Measurements from ENCODE around the gene RSL24D1. TPM values are rescaled to one million over a fixed set of nuclear protein-coding genes. Genes with fewer than 3 reads are reported as not detected.

RSL24D1 gene
- total and polyA plus RNA-seq, 2 experiments from 2014 or later, result 43.1 to 96.7 TPM

- H3K4me2 ChIP-seq, result peak overlapping the region; percentile 75
- H3K9me2 ChIP-seq (replicated peaks; ENCODE audit: insufficient read depth), result no peaks in the 10 kb centered on the region
- no peaks in the 10 kb centered on the region for H3K36me3 ChIP-seq (replicated peaks; ENCODE audit: insufficient read depth, low read depth)
- peak overlapping the region; percentile 73 for H3K27ac ChIP-seq
- peaks cover 28% of the 10 kb centered on the region for H4K20me1 ChIP-seq (ENCODE audit: insufficient read depth, poor library complexity, severe bottlenecking)
- WGBS (ENCODE audit: low lambda C conversion rate, missing lambda C conversion rate), result 65% methylated on average over 4 of the region's 4 CpGs
- H3K4me1 ChIP-seq (ENCODE audit: insufficient read depth), result peaks cover 11% of the 10 kb centered on the region
- H3K9me3 ChIP-seq (ENCODE audit: low read depth), result no peaks in the 10 kb centered on the region
- TF ChIP-seq EZH2 (IDR thresholded peaks at IDR 0.05; ENCODE audit: borderline replicate concordance) (no peak), CTCF (IDR thresholded peaks at IDR 0.05; ENCODE audit: poor library complexity) (no peak), EZH2phosphoT487 (IDR thresholded peaks at IDR 0.05; ENCODE audit: low read depth, severe bottlenecking, unreplicated experiment) (no peak)
- H3K4me3 ChIP-seq, result peak overlapping the region; percentile 8
- no peaks in the 10 kb centered on the region for H3K27me3 ChIP-seq
- H2AFZ ChIP-seq, result peak overlapping the region; percentile 83
- H3K79me2 ChIP-seq, result peaks cover 39% of the 10 kb centered on the region
- no peak for DNase-seq (ENCODE audit: low spot score)
Measured at GRCh38 chr15:55197719-55198118, 978 bp upstream of the RSL24D1 start.

GRCh38 chr15:55197362-55197705 is 593 bp upstream of the RSL24D1 start:
- H3K4me1 ChIP-seq (ENCODE audit: insufficient read depth), result peaks cover 11% of the 10 kb centered on the region
- WGBS (ENCODE audit: low lambda C conversion rate, missing lambda C conversion rate), result 5% methylated on average over 10 of the region's 10 CpGs
- TF ChIP-seq EZH2phosphoT487 (IDR thresholded peaks at IDR 0.05; ENCODE audit: low read depth, severe bottlenecking, unreplicated experiment), result no peak
- no peak for TF ChIP-seq CTCF (IDR thresholded peaks at IDR 0.05; ENCODE audit: poor library complexity)
- TF ChIP-seq EZH2 (IDR thresholded peaks at IDR 0.05; ENCODE audit: borderline replicate concordance), result no peak
- no peaks in the 10 kb centered on the region for H3K36me3 ChIP-seq (replicated peaks; ENCODE audit: insufficient read depth, low read depth)
- H2AFZ ChIP-seq, result peak overlapping the region; percentile 83
- peak overlapping the region; percentile 75 for H3K4me2 ChIP-seq
- peak overlapping the region; percentile 73 for H3K27ac ChIP-seq
- peak overlapping the region; percentile 8 for H3K4me3 ChIP-seq
- no peaks in the 10 kb centered on the region for H3K9me3 ChIP-seq (ENCODE audit: low read depth)
- peaks cover 28% of the 10 kb centered on the region for H4K20me1 ChIP-seq (ENCODE audit: insufficient read depth, poor library complexity, severe bottlenecking)
- no peaks in the 10 kb centered on the region for H3K27me3 ChIP-seq
- no peak for DNase-seq (ENCODE audit: low spot score)
- peaks cover 43% of the 10 kb centered on the region for H3K79me2 ChIP-seq
- H3K9me2 ChIP-seq (replicated peaks; ENCODE audit: insufficient read depth), result no peaks in the 10 kb centered on the region

- Histone ChIP-seq H3K9me2 (replicated peaks; ENCODE audit: insufficient read depth) (no peaks in the 10 kb centered on the region), H3K9me3 (ENCODE audit: low read depth) (no peaks in the 10 kb centered on the region), H2AFZ (peak overlapping the region; percentile 52), H3K27me3 (no peaks in the 10 kb centered on the region), H3K27ac (peak overlapping the region; percentile 92), H4K20me1 (ENCODE audit: insufficient read depth, poor library complexity, severe bottlenecking) (peaks cover 32% of the 10 kb centered on the region), H3K4me1 (ENCODE audit: insufficient read depth) (peaks cover 11% of the 10 kb centered on the region), H3K36me3 (replicated peaks; ENCODE audit: insufficient read depth, low read depth) (no peaks in the 10 kb centered on the region), H3K4me3 (peak overlapping the region; percentile 59), H3K79me2 (peaks cover 56% of the 10 kb centered on the region), H3K4me2 (peak overlapping the region; percentile 89)
- TF ChIP-seq CTCF (IDR thresholded peaks at IDR 0.05; ENCODE audit: poor library complexity) (no peak), EZH2 (IDR thresholded peaks at IDR 0.05; ENCODE audit: borderline replicate concordance) (no peak), EZH2phosphoT487 (IDR thresholded peaks at IDR 0.05; ENCODE audit: low read depth, severe bottlenecking, unreplicated experiment) (no peak)
- WGBS (ENCODE audit: low lambda C conversion rate, missing lambda C conversion rate), result 1% methylated on average over 9 of the region's 9 CpGs
- no peak for DNase-seq (ENCODE audit: low spot score)
Measured at GRCh38 chr15:55195996-55196395, 745 bp downstream of the RSL24D1 start.

GRCh38 chr15:55194256-55194655 is 2.5 kb downstream of the RSL24D1 start:
- Histone ChIP-seq H3K27ac (no peak overlapping the region), H3K4me1 (ENCODE audit: insufficient read depth) (peaks cover 11% of the 10 kb centered on the region), H3K9me2 (replicated peaks; ENCODE audit: insufficient read depth) (no peaks in the 10 kb centered on the region), H2AFZ (no peak overlapping the region), H3K9me3 (ENCODE audit: low read depth) (no peaks in the 10 kb centered on the region), H4K20me1 (ENCODE audit: insufficient read depth, poor library complexity, severe bottlenecking) (peaks cover 32% of the 10 kb centered on the region), H3K36me3 (replicated peaks; ENCODE audit: insufficient read depth, low read depth) (no peaks in the 10 kb centered on the region), H3K4me3 (no peak overlapping the region), H3K79me2 (peaks cover 72% of the 10 kb centered on the region), H3K27me3 (no peaks in the 10 kb centered on the region), H3K4me2 (peak overlapping the region; percentile 89)
- no peak for DNase-seq (ENCODE audit: low spot score)
- TF ChIP-seq EZH2 (IDR thresholded peaks at IDR 0.05; ENCODE audit: borderline replicate concordance) (no peak), EZH2phosphoT487 (IDR thresholded peaks at IDR 0.05; ENCODE audit: low read depth, severe bottlenecking, unreplicated experiment) (no peak), CTCF (IDR thresholded peaks at IDR 0.05; ENCODE audit: poor library complexity) (no peak)
